ENCODE measurements around the gene RFTN2.

RFTN2 gene

DNA sequence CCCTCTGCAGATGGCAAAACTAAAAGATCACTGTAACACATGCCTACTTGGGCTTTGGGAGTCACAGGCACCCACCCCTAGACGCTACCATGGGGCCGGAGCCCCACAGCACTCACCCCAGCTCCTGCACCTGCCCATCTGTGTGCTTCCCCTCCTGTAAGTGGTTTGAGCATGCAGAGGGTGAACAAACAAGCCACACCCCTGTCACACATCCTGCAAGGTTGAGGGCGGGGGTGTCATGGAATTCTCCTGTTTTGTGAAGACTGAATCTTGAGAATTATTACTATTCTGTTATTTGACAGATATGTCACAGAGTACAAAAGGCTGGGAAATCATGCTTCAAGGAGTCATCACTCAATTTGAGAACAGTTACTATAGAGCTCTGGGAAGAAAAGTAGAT is 60.9 kb downstream of the RFTN2 start:
- TF ChIP-seq, protein P1, sequence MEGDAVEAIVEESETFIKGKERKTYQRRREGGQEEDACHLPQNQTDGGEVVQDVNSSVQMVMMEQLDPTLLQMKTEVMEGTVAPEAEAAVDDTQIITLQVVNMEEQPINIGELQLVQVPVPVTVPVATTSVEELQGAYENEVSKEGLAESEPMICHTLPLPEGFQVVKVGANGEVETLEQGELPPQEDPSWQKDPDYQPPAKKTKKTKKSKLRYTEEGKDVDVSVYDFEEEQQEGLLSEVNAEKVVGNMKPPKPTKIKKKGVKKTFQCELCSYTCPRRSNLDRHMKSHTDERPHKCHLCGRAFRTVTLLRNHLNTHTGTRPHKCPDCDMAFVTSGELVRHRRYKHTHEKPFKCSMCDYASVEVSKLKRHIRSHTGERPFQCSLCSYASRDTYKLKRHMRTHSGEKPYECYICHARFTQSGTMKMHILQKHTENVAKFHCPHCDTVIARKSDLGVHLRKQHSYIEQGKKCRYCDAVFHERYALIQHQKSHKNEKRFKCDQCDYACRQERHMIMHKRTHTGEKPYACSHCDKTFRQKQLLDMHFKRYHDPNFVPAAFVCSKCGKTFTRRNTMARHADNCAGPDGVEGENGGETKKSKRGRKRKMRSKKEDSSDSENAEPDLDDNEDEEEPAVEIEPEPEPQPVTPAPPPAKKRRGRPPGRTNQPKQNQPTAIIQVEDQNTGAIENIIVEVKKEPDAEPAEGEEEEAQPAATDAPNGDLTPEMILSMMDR (IDR thresholded peaks at IDR 0.05; ENCODE audit: low read depth, low read length): no peak
- DNase-seq (ENCODE audit: extremely low read depth, low read depth): no peak

DNA sequence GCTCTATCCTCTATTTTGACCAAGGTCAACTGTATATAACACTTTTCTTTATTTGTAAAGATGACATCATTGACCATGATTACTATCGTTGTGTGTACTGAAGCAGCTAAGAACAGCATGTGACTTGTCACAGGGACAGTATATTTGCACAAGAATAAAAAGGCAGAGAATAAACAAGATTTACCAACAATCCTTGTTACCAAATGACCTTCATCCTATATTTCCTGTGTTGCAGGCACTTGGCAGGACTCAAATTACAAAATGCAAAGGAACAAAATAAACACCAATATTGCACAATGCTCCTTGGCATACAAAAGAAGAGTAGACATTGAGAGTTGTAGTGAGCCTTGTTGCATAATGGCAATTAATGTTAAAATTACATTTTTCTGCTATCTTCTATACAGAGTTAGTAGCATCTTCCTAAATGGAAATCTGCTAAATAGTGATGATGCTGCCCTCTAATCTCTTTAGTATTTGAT is 61.8 kb downstream of the RFTN2 start:
- TF ChIP-seq, protein P1 (IDR thresholded peaks at IDR 0.05; ENCODE audit: low read depth, low read length): no peak
- no peak for DNase-seq (ENCODE audit: extremely low read depth, low read depth)

DNA sequence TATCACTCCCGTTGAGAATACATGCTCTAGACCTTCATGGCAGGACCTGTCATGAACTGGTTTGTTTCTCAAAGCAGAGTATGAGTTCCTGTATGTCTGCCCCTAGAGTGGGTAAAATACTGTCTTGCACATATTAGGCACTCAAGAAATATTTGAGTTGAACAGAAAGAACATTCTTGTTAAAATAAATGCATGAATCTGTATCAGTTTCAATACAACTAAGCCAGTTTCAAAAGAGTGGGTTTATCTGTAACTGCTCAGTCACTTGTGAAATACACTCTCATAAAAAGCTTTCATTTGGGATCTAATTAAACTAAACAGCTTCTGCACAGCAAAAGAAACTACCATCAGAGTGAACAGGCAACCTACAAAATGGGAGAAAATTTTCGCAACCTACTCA is 69.2 kb downstream of the RFTN2 start:
- no peak for DNase-seq (ENCODE audit: extremely low read depth, low read depth)
- TF ChIP-seq, protein P1 (IDR thresholded peaks at IDR 0.05; ENCODE audit: low read depth, low read length): no peak

DNA sequence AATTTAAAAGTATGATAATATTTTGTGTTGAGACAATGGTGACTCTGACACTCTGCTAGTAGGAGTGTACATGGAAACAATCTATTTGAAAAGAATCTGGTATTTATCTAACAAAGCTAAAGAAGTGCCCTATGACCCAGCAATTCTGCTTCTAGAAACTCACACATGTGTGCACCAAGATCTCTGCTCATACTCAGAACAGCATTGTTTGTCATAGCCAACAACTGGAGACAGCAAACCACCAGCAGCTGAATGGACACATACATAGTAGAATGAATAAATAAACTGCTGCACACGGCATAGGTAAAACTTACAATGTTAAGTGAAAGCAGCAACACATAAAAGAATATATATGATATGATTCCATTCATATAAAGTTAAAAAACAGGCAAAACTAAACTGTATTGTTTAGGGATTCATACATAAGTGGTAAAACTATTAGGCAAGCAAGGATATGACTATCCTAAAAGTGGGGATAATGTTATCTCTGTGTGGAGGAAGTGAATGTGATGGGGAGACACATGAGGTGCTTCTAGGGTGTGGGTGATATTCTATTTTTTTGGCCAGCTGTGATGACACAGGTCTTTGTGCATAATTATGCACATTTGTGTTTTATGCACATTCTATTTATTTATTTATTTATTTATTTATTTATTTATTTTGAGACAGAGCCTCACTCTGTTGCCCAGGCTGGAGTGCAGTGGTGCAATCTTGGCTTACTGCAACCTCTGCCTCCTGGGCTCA is 71.1 kb downstream of the RFTN2 start:
- DNase-seq (ENCODE audit: extremely low read depth, low read depth): no peak

DNA sequence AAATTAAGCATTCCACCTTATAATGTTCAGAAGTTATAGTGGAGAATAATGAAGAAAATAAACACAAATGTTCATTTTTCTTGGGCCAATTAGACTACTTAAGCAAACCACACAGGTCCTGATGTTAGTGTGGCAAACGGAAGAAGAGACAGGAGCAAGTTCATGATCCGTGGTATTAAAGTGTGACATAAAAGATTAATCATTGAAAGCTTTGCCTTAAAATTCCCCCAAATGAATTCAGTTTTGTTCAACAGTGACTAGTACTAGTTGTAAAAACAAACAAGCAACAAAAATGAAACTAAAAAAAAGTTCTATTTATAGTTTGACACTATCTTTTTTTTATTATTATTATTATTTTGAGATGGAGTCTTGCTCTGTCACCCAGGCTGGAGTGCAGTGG is 73.7 kb downstream of the RFTN2 start:
- TF ChIP-seq, protein P1 (IDR thresholded peaks at IDR 0.05; ENCODE audit: low read depth, low read length): no peak
- no peak for DNase-seq (ENCODE audit: extremely low read depth, low read depth)

More for the DNA sequence above, 71.1 kb downstream of the RFTN2 start:
- TF ChIP-seq, protein P1 (IDR thresholded peaks at IDR 0.05; ENCODE audit: low read depth, low read length): no peak

DNA sequence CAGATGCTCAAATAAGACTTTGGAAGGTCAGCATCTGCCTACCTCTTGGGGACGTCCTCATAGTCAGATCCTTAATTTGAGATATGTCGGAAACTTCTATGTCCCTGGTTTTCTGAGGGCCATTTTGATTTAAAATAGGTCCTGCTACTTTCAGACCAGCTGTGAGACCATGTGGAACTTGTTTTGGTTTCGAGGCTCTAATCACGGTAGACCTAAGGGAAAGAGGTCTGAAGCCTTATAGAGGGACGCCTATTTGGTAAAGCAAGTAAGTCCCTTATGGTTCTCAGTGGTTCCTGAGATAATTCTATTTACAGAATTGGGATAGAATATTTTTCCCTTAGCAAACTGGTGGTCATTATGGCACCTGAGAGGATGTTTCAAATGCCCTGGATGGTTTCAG is 75.1 kb downstream of the RFTN2 start:
- DNase-seq (ENCODE audit: extremely low read depth, low read depth): no peak
- TF ChIP-seq, protein P1 (IDR thresholded peaks at IDR 0.05; ENCODE audit: low read depth, low read length): no peak

DNA sequence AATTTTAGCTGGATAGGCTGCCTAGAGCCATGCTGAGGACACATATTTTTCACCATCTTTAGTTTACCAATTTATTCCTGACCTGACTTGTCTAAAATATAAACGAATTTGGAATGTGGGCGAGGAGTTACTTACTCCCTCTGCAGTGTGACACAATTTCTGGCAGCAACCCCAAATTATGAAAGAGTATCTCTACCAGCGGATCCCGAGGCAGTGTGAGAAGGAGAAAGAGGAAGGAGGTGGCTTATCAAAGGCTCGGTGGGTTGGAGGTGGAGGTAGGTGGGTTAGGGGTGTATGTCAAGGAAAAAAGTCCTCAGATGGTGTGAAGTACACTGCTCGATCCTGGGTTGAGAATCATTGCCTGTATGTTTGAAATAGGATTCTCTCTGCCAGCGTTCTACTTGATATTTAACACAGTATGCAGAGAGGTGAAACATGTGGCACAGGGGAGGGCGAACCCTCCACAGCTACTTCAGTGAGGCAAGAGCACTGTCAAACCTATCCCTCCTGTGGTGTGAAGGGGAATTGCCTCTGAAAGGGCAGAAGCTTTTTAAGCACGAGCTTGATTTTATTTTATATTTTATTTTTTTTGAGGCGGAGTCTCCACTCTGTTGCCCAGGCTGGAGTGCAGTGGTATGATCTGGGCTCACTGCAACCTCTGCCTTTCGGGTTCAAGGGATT is 76.0 kb downstream of the RFTN2 start:
- TF ChIP-seq, protein P1 (IDR thresholded peaks at IDR 0.05; ENCODE audit: low read depth, low read length): peak; percentile 39
- no peak for DNase-seq (ENCODE audit: extremely low read depth, low read depth)

Measured in AG09319 (cell line).